Natural killer cell (primary cell): Measurements from ENCODE around the gene UROC1. TPM values are rescaled to one million over a fixed set of nuclear protein-coding genes. Genes with fewer than 3 reads are reported as not detected.

ENCODE experiments used
- ATAC-seq, 3 donors: fragments of 150-1000 bp in 2 of 3; fragments of 200-7000 bp in 1 of 3; cut with Tn5 transposase; 1 replicate in 1 of 3; 2 replicates in 2 of 3; pipeline ENCODE4 v1.10.0; 2021; ENCODE audit warnings: mild to moderate bottlenecking in 2 of 3, moderate library complexity in 2 of 3
- DNase-seq, 2 donors: peaks; one replicate each; pipeline versions ENCODE4 v3.0.0 to v3.0.0-alpha.2; 2013 to 2021; ENCODE audit warnings: mixed read lengths in 1 of 2
- H3K27ac ChIP-seq: one replicate; pipeline ENCODE4 v1.5.1; 2013; ENCODE audit warnings: mild to moderate bottlenecking, low read length
- H3K27me3 ChIP-seq: one replicate; pipeline ENCODE4 v1.6.1; 2013; ENCODE audit warnings: low read length; ENCODE audit not compliant: control insufficient read depth, insufficient read depth
- H3K36me3 ChIP-seq: one replicate; pipeline ENCODE4 v1.6.1; 2013; ENCODE audit warnings: low read length; ENCODE audit not compliant: control insufficient read depth, insufficient read depth
- H3K4me1 ChIP-seq: one replicate; pipeline ENCODE4 v1.6.1; 2013; ENCODE audit warnings: low read length; ENCODE audit not compliant: control insufficient read depth, insufficient read depth
- H3K4me3 ChIP-seq: one replicate; pipeline ENCODE4 v1.5.1; 2013; ENCODE audit warnings: low read length
- H3K9me3 ChIP-seq: one replicate; pipeline ENCODE4 v1.6.1; 2013; ENCODE audit warnings: low read length; ENCODE audit not compliant: control insufficient read depth, insufficient read depth
- H3K27ac Mint-ChIP-seq, 2 donors: one replicate each; pipeline ENCODE4 v1.8.0; 2022; ENCODE audit warnings: mild to moderate bottlenecking in 2 of 2, mixed read lengths in 2 of 2, moderate library complexity in 1 of 2
- H3K27me3 Mint-ChIP-seq, 2 donors: one replicate each; pipeline ENCODE4 v1.8.0; 2022; ENCODE audit warnings: low read depth in 2 of 2, mixed read lengths in 2 of 2
- H3K36me3 Mint-ChIP-seq: one replicate; pipeline ENCODE4 v1.8.0; 2022; ENCODE audit warnings: mixed read lengths
- H3K4me1 Mint-ChIP-seq, 2 donors: one replicate each; pipeline ENCODE4 v1.8.0; 2022; ENCODE audit warnings: mixed read lengths in 2 of 2
- H3K4me3 Mint-ChIP-seq: one replicate; pipeline ENCODE4 v1.8.0; 2022; ENCODE audit warnings: mild to moderate bottlenecking, moderate library complexity, mixed read lengths
- H3K9me3 Mint-ChIP-seq, 2 donors: one replicate each; pipeline ENCODE4 v1.8.0; 2022; ENCODE audit warnings: mixed read lengths in 2 of 2
- WGBS: methylation state at CpG from one replicate; pipeline ENCODE4 v1.1.7; 2013; ENCODE audit warnings: missing lambda C conversion rate; ENCODE audit not compliant: insufficient coverage; 5-methylcytosine and 5-hydroxymethylcytosine counted together
- intact Hi-C: fragments of 100-400 bp; cut with micrococcal nuclease; formaldehyde crosslinking; loops from one replicate; pipeline ENCODE4 v1.14.2; 2022
- total RNA-seq, 4 donors: library from RNA; stranded (reverse); fragments of 120-200 nt in 1 of 4; gene quantifications; one replicate each; pipeline versions ENCODE4 v1.2.3 to v1.2.4, GENCODE V29; 2013 to 2022
- TF ChIP-seq, protein P1 (sequence below): fragments of 200-600 bp; IDR thresholded peaks from one replicate; pipeline ENCODE4 v1.8.0; 2022; ENCODE audit warnings: antibody characterized with exemption

Gene UROC1
- total RNA-seq, 3 donors from 2014 or later (not counting 1 experiment from before 2014, with no cell fraction given) = not detected

DNA sequence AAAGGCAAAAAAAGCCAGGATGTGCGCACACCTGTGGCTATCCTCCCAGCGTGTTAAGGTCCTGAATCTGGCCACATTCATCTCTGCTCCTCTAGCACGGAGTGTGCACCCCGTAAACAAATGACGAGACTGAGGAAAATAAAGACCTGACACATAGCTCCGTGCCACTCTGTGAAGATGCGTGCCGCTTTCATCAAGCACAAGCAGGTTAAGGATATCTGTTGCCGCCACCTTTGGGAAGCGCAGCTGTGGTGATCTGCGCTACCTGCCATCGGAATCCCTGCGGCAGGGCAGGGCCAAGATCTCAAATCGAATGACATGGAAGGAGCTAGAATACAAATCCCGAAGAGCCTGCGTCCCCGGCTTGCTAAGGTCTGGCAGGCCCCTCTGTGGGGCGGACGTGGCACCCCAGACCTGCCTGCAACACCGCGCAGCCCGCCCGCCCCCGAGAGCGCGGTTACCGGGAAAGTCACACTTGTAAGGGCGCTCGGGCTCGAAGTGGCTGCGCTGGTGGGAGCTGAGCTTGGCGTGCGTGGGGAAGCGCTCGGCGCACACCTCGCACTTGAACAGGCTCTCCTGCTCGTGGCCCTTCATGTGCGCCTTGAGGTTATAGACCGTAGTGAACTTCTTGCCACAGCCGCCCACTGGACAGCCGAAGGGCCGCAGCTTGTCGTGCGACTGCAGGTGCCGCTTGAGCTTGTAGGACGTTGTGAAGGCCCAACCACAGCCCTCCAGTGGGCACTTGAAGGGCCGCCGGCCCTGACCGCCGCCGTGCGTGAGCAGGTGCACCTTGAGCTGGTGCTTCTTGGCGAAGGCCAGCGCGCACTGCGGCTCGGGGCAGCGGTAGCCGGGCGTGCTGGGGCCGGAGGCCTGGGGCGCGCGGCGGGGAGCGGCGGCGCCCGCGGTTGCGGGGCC lies 42.8 kb downstream of the UROC1 start:
- H3K9me3 Mint-ChIP-seq = no peaks in the 10 kb centered on the region
- no peaks in the 10 kb centered on the region for H3K9me3 ChIP-seq
- H3K4me3 Mint-ChIP-seq = peak overlapping the region; percentile 21
- ATAC-seq (peak in 1 of 3 donors; percentile 2), DNase-seq (peak; percentile 39 to 54)
- peaks cover 40% of the 10 kb centered on the region for H3K4me1 ChIP-seq
- H3K27me3 ChIP-seq = no peaks in the 10 kb centered on the region
- H3K36me3 ChIP-seq = peaks cover 22% of the 10 kb centered on the region
- H3K4me1 Mint-ChIP-seq = peaks cover 29 to 53% of the 10 kb centered on the region in 2 donors
- peak overlapping the region; percentile 80 to 88 for H3K27ac Mint-ChIP-seq
- H3K36me3 Mint-ChIP-seq = peaks cover 2% of the 10 kb centered on the region
- intact Hi-C loops = loop anchor here (5.0 kb wide), 1 partner anchor 557 kb away; no protein-coding TSS in a partner anchor
- 11% methylated on average over 72 of the region's 72 CpGs for WGBS
- TF ChIP-seq, protein P1, sequence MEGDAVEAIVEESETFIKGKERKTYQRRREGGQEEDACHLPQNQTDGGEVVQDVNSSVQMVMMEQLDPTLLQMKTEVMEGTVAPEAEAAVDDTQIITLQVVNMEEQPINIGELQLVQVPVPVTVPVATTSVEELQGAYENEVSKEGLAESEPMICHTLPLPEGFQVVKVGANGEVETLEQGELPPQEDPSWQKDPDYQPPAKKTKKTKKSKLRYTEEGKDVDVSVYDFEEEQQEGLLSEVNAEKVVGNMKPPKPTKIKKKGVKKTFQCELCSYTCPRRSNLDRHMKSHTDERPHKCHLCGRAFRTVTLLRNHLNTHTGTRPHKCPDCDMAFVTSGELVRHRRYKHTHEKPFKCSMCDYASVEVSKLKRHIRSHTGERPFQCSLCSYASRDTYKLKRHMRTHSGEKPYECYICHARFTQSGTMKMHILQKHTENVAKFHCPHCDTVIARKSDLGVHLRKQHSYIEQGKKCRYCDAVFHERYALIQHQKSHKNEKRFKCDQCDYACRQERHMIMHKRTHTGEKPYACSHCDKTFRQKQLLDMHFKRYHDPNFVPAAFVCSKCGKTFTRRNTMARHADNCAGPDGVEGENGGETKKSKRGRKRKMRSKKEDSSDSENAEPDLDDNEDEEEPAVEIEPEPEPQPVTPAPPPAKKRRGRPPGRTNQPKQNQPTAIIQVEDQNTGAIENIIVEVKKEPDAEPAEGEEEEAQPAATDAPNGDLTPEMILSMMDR = no peak
- H3K4me3 ChIP-seq = peak overlapping the region; percentile 49
- no peaks in the 10 kb centered on the region for H3K27me3 Mint-ChIP-seq
- peak overlapping the region; percentile 54 for H3K27ac ChIP-seq

DNA sequence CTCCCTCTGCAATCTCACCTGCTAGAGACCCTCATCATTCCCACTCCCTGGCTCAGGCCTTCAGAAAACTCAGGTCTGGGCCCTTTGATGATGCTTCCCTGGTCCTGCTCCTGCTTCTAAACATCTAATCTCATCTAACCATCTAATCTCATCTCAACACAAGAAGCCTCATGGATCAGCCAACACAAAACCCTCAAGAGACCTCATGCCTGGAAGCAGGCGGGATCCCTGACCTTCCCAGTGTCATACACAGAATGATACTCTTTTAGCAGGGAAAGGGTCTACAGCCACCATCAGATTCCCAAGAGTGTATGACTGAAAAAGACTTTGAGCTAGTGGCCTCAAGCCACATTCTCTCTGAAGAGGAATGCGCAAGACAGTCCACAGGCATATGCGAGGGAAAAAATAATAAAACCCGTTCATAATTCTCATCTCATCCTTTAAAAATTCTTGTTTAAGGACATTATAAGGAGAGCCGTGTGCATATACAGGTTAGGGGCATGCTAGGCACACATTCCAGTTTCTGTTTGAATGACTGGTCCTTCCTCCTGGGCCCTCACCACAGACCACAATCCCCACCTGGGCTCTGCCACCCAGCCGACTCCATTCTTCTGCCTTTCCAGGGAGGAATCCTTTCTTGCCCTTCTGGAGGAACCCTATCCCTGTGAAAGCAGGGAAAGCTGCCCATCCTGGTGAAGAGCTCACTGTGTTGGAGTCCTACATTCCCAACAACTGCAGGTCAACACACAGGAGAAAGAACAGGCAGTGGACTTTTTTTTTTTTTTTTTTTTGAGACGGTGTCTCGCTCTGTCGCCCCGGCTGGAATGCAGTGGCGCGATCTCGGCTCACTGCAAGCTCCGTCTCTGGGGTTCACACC lies 44.0 kb downstream of the UROC1 start:
- ATAC-seq (no peak), DNase-seq (peak in 1 of 2 donors; percentile 19)
- no peaks in the 10 kb centered on the region for H3K27me3 Mint-ChIP-seq
- WGBS = 75% methylated on average over 9 of the region's 14 CpGs
- Histone ChIP-seq H3K27me3 (no peaks in the 10 kb centered on the region), H3K36me3 (peaks cover 34% of the 10 kb centered on the region), H3K27ac (no peak overlapping the region), H3K4me1 (peaks cover 42% of the 10 kb centered on the region), H3K9me3 (no peaks in the 10 kb centered on the region), H3K4me3 (no peak overlapping the region)
- H3K9me3 Mint-ChIP-seq = no peaks in the 10 kb centered on the region
- TF ChIP-seq, protein P1 = no peak
- peak overlapping the region; percentile 21 for H3K4me3 Mint-ChIP-seq
- peak overlapping the region; percentile 80 to 88 for H3K27ac Mint-ChIP-seq
- H3K4me1 Mint-ChIP-seq = peaks cover 31 to 65% of the 10 kb centered on the region in 2 donors
- intact Hi-C loops = no loop called here
- peaks cover 8% of the 10 kb centered on the region for H3K36me3 Mint-ChIP-seq

DNA sequence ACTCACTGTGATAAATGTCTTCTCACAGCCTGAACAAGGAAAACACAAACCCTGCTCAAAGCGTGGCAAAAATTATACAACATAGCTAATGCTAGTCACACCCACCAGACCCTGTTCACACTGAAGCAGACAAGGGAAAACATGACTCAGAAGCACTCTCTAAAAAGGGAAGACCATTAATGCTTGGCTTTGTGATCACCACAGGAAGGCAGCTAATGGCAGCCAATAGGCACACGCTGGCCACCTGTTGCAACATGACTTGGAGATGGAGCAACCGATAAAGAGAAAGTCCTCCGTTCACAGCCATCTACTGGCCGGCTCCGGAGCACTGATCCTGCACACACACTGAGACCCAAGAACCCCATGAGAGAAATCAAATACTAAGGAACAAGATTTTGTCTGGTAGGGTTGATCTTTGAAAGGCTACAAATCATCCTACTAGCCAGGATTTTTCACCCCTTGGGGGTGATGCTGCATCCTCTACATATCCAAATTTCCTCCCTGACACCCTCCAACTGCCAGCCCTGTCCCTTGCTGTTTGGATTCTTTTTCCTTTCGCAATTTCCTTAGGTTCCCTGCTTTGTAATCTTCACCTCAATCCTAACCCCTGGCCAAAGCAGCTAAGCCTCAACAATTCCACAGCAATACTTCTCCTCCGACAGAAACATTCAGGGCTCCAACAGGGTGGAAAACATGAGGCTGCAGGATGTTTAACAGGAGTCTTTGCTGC lies 45.1 kb downstream of the UROC1 start:
- no peaks in the 10 kb centered on the region for H3K27me3 Mint-ChIP-seq
- TF ChIP-seq, protein P1 = no peak
- H3K4me1 Mint-ChIP-seq = peaks cover 38 to 72% of the 10 kb centered on the region in 2 donors
- no peaks in the 10 kb centered on the region for H3K9me3 ChIP-seq
- no peaks in the 10 kb centered on the region for H3K27me3 ChIP-seq
- intact Hi-C loops = no loop called here
- peaks cover 8% of the 10 kb centered on the region for H3K36me3 Mint-ChIP-seq
- H3K36me3 ChIP-seq = peaks cover 45% of the 10 kb centered on the region
- no peaks in the 10 kb centered on the region for H3K9me3 Mint-ChIP-seq
- WGBS = 59% methylated on average over 8 of the region's 8 CpGs
- no peak overlapping the region for H3K4me3 ChIP-seq
- peak overlapping the region; percentile 21 for H3K4me3 Mint-ChIP-seq
- H3K4me1 ChIP-seq = peaks cover 47% of the 10 kb centered on the region
- peak in 1 of 3 donors; percentile 2 for ATAC-seq
- no peak overlapping the region for H3K27ac ChIP-seq
- peak overlapping the region; percentile 0 to 75 for H3K27ac Mint-ChIP-seq
- DNase-seq = peak in 1 of 2 donors; percentile 18
